AG04450 (cell line): ENCODE measurements around the gene METTL9. TPM values are rescaled to one million over a fixed set of nuclear protein-coding genes. Genes with fewer than 3 reads are reported as not detected.
"Not testable (repeated sequence)": the region's sequence is repeated elsewhere in the genome, so short reads cannot be mapped to it uniquely, and the experiment has no call there.

Experiments used
- CTCF ChIA-PET: fragments of 300-600, 350-600 bp; formaldehyde crosslinking; extraction: SDS; loops from one replicate; lab custom pipeline; 2022; ENCODE audit warnings: antibody characterized with exemption, inconsistent platforms; lab: Charles Lee
- POLR2A ChIA-PET: fragments of 350-600 bp; formaldehyde crosslinking; extraction: SDS; loops from one replicate; lab custom pipeline; 2021; ENCODE audit warnings: antibody characterized with exemption, inconsistent platforms; lab: Yijun Ruan, JAX
- DNase-seq: peaks from one replicate; pipeline ENCODE4 v3.0.0-alpha.2; 2011; ENCODE audit warnings: low read depth, low spot score
- H3K27ac ChIP-seq: one replicate; pipeline ENCODE4 v1.5.1; 2012; ENCODE audit warnings: low read depth, low read length, control low read depth
- H3K27me3 ChIP-seq: one replicate; pipeline ENCODE4 v1.6.0; 2012; ENCODE audit warnings: low read length; ENCODE audit not compliant: control insufficient read depth, insufficient read depth
- H3K4me3 ChIP-seq: 2 replicates; pipeline ENCODE4 v1.5.1; 2011; ENCODE audit warnings: mild to moderate bottlenecking, low read depth, low read length, control low read depth
- H3K9me3 ChIP-seq: 2 replicates; pipeline ENCODE4 v1.5.1; 2012; ENCODE audit warnings: low read length; ENCODE audit not compliant: control insufficient read depth, insufficient read depth
- polyA plus RNA-seq: library from polyadenylated mRNA; depleted of rRNA; stranded (reverse); fragments of >200 nt; gene quantifications from 2 replicates; pipeline ENCODE4 v1.2.3, GENCODE V29; 2011
- TF ChIP-seq, protein P1 (sequence below): IDR thresholded peaks from 2 replicates; pipeline ENCODE4 v1.5.1; 2011; ENCODE audit warnings: low read depth, low read length, control low read depth, inconsistent platforms

Gene METTL9
- polyA plus RNA-seq, 1 experiment: 142 TPM

DNA sequence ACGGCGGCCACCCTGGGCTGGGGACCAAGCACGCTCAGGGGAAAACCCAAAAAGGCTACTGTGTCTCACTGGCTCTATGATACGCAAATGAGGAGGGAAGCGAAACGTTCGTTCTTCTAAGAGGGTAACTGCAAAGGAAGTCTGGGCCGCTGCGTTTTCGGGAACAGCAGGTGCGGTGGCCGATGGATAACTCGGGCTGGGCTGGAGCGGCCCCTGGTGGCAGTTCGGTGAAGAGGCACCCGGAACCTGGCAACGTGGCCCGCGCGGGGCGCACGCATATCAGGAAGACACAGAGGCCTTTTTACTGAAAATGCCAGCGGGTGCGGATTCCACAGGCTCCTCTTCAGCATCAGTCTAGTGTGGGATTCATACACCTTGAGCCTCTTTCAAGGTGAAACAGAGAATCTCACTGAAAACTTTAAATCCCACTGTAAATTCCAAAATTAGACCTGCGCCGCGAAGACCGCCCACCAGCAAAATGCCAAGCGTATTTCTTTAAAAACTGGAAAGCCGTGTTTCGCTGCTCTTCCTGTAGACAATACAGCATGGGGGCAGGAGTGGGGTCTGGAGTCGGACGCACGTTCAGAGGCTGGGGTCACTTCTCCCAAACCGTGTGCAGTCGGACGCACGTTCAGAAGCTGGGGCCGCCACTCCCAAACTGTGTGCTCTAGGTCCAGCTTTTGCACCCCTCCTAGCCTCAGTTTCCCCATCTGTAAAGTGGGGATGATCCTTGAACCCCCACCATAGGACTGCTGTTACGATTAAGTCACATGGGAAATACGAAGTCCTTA is 44.4 kb upstream of the METTL9 start:
- POLR2A ChIA-PET: no interaction called here
- peak; percentile 42 for DNase-seq
- Histone ChIP-seq H3K9me3 (no peaks in the 10 kb centered on the region; the same call in 1 of the 2 replicates), H3K27me3 (peaks cover 20% of the 10 kb centered on the region), H3K27ac (no peak overlapping the region), H3K4me3 (no peak overlapping the region)
- TF ChIP-seq, protein P1, sequence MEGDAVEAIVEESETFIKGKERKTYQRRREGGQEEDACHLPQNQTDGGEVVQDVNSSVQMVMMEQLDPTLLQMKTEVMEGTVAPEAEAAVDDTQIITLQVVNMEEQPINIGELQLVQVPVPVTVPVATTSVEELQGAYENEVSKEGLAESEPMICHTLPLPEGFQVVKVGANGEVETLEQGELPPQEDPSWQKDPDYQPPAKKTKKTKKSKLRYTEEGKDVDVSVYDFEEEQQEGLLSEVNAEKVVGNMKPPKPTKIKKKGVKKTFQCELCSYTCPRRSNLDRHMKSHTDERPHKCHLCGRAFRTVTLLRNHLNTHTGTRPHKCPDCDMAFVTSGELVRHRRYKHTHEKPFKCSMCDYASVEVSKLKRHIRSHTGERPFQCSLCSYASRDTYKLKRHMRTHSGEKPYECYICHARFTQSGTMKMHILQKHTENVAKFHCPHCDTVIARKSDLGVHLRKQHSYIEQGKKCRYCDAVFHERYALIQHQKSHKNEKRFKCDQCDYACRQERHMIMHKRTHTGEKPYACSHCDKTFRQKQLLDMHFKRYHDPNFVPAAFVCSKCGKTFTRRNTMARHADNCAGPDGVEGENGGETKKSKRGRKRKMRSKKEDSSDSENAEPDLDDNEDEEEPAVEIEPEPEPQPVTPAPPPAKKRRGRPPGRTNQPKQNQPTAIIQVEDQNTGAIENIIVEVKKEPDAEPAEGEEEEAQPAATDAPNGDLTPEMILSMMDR: peak; percentile 100
- CTCF ChIA-PET: interaction anchor here (0.6 to 1.8 kb wide), 6 partner anchors 11 to 366 kb away, joined by 3 to 9 read pairs (median 6); no protein-coding TSS in a partner anchor

DNA sequence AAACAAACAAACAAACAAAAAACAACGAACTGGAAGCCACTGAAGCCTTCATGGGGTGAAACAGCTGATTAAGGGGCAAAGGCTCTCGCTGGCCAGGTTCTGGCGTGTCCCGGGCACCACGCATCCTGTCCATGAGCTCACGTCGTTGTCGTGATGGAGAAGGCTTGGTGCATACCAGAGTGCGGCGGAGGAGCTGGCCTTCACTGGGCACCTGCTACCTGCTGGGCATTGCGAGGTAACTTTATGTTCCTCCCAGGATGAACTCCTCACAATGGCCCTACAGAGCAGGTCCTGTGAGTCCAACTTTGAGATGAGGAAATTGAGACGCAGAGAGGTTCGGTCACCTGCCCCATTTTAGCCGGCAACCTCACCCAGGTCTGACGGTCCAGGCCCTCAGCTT is 43.8 kb upstream of the METTL9 start:
- H3K27me3 ChIP-seq: peaks cover 20% of the 10 kb centered on the region
- H3K9me3 ChIP-seq, POLR2A ChIA-PET, H3K4me3 ChIP-seq, DNase-seq, H3K27ac ChIP-seq: not testable (repeated sequence)
- CTCF ChIA-PET: interaction anchor here (0.6 to 1.8 kb wide), 5 partner anchors 10 to 367 kb away, joined by 3 to 8 read pairs (median 3); no protein-coding TSS in a partner anchor

DNA sequence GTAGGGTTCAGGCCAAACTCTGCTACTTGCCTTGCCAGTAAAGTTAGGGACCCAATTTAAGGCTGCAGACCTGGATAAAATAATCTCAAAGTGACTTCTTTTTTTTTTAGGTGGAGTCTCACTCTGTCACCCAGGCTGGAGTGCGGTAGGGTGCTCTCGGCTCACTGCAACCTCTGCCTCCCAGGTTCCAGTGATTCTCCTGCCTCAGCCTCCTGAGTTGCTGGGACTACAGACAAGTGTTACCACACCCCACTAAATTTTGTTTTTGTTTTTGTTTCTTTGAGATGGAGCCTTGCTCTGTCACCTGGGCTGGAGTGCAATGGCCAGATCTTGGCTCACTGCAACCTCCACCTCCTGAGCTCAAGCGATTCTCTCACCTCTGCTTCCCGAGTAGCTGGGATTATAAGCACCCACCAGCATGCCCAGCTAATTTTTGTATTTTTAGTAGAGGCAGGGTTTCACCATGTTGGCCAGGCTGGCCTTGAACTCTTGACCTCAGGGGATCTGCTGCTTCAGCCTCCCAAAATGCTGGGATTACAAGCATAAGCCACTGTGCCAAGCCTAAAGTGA is 43.3 kb upstream of the METTL9 start:
- CTCF ChIA-PET: interaction anchor here (0.7 to 1.8 kb wide), 6 partner anchors 10 to 424 kb away, joined by 3 to 8 read pairs (median 4); no protein-coding TSS in a partner anchor
- H3K9me3 ChIP-seq, POLR2A ChIA-PET, H3K27ac ChIP-seq, DNase-seq, H3K4me3 ChIP-seq: not testable (repeated sequence)
- peaks cover 20% of the 10 kb centered on the region for H3K27me3 ChIP-seq

DNA sequence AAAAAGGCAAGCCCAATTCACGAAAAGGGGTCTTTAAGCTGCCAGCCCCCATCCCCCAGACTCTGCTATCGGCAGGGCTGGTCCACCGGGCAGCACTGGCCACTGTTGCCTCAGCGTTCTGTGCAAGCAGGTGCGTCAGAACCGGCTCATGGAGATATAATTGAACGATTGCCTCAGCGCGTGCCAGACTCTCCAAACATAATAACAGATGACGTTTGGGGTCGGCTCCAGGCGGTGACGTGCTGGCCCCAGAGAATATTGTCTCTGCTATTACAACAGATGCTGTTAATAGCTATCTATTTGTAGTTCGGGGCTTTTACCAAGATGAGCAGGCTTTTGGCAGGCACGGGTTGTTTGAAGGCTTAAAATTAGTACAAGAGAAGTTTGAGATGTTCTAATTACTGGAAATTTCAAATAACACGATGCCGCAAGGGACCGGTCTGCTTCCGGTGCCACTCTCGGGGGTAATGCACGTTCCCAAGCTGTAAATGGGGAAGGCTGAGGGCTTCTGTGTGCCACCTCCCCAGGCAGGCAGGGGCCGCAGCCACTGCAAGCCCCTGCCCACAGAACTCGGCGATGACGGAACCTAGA is 42.6 kb upstream of the METTL9 start:
- H3K27ac ChIP-seq, H3K4me3 ChIP-seq, DNase-seq, H3K9me3 ChIP-seq, POLR2A ChIA-PET: not testable (repeated sequence)
- peaks cover 20% of the 10 kb centered on the region for H3K27me3 ChIP-seq
- CTCF ChIA-PET: interaction anchor here (0.7 to 1.8 kb wide), 4 partner anchors 10 to 425 kb away, joined by 3 to 8 read pairs (median 5); no protein-coding TSS in a partner anchor

DNA sequence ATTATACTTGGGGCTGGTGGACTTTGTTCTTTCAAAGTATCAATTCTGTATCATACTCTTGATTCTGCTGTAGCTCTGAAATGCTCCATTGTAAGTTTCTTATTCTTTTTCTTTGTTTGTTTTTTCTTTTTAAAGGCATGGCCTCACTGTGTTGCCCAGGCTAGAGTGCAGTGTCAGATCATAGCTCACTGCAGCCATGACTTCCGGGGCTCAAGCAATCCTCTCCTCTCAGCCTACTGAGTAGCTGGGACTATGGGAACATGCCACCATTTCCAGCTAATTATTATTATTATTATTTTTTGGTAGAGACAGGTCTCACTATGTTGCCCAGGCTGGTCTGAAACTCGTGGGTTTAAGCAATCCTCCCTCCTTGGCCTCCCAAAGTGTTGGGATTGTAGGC is 38.9 kb upstream of the METTL9 start:
- POLR2A ChIA-PET: no interaction called here
- TF ChIP-seq, protein P1: no peak
- Histone ChIP-seq H3K4me3 (no peak overlapping the region), H3K27me3 (peaks cover 23% of the 10 kb centered on the region), H3K27ac (no peak overlapping the region), H3K9me3 (no peaks in the 10 kb centered on the region)
- CTCF ChIA-PET: interaction anchor here (0.6 to 1.5 kb wide), 5 partner anchors 14 to 1875 kb away, joined by 3 to 8 read pairs (median 6); no protein-coding TSS in a partner anchor
- DNase-seq: no peak

DNA sequence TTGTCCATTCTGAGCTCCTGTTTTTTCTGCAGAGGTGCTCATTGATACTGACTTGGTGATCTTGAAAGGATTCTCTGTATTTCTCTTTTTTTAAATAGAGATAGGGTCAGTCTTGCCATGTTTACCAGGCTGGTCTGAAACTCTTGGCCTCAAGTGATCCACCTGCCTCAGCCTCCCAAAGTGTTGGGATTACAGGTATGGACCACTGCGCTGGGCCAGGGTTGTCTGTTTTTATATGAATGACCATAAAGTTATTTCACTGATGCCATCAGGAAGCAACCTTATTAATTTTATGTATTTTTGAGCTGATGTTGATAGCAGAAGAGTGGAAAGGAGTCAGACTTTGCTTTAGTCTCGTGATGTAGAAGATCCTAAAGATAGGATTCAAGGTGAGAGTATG is 35.7 kb upstream of the METTL9 start:
- Histone ChIP-seq H3K27me3 (peaks cover 26% of the 10 kb centered on the region), H3K9me3 (no peaks in the 10 kb centered on the region), H3K27ac (no peak overlapping the region), H3K4me3 (no peak overlapping the region)
- CTCF ChIA-PET: interaction anchor here (0.6 to 1.4 kb wide), 4 partner anchors 10 to 145 kb away, joined by 3 to 6 read pairs (median 4); no protein-coding TSS in a partner anchor
- no peak for DNase-seq
- POLR2A ChIA-PET: no interaction called here
- TF ChIP-seq, protein P1: no peak

DNA sequence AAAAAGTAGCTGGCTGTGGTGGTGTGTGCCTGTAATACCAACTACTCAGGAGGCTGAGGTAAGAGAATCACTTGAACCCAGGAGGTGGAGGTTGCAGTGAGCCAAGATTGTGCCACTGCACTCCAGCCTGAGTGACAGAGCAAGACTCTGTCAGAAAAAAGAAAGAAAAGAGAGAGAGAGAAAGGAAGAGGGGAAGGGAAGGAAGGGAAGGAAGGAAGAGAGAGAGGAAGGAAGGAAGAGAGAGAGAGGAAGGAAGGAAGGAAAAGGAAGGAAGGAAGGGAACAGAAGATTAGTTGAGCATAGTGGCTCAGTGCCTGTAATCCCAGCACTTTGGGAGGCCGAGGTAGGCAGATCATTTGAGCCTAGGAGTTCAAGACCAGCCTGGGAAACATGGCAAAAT is 35.0 kb upstream of the METTL9 start:
- H3K9me3 ChIP-seq, H3K4me3 ChIP-seq, POLR2A ChIA-PET, DNase-seq, H3K27ac ChIP-seq: not testable (repeated sequence)
- peaks cover 26% of the 10 kb centered on the region for H3K27me3 ChIP-seq
- CTCF ChIA-PET: interaction anchor here (1.3 to 1.4 kb wide), 2 partner anchors 10 to 93 kb away, joined by 3 to 6 read pairs; no protein-coding TSS in a partner anchor
